GM12892 (cell line): ENCODE results near the gene TEX38.

Experiments
- DNase-seq: peaks from one replicate; pipeline ENCODE4 v3.0.0; 2011; ENCODE audit not compliant: insufficient read length
- FAIRE-seq: peaks from 2 replicates; lab custom pipeline; 2011; peaks lifted over from hg19 to GRCh38; lab: Jason Lieb, UNC
- POLR2A ChIP-seq: IDR thresholded peaks from 2 replicates; pipeline ENCODE4 v1.6.1; 2011; ENCODE audit warnings: low read depth, low read length, control low read depth
- POLR2AphosphoS5 ChIP-seq: IDR thresholded peaks from 2 replicates; pipeline ENCODE4 v1.6.1; 2011; ENCODE audit warnings: low read depth, low read length, control low read depth
- TAF1 ChIP-seq: IDR thresholded peaks from 2 replicates; pipeline ENCODE4 v1.6.1; 2011; ENCODE audit warnings: low read depth, mild to moderate bottlenecking, control low read depth, low read length, borderline replicate concordance

The TEX38 gene

GRCh38 chr1:46721204-46721603 is 49.5 kb downstream of the TEX38 start:
- FAIRE-seq (no peak), DNase-seq (no peak)
- TF ChIP-seq TAF1: no peak

- DNase-seq (no peak), FAIRE-seq (no peak)
- TF ChIP-seq POLR2A (no peak), TAF1 (no peak), POLR2AphosphoS5 (no peak)
Measured at GRCh38 chr1:46721686-46722205, 50.1 kb downstream of the TEX38 start.
